ENCODE results near the gene B3GALT6. TPM values are rescaled to one million over a fixed set of nuclear protein-coding genes. Genes with fewer than 3 reads are reported as not detected.
"Not testable (repeated sequence)": the region's sequence is repeated elsewhere in the genome, so short reads cannot be mapped to it uniquely, and the experiment has no call there.

B3GALT6 gene
- total RNA-seq, 2 donors from 2014 or later, result 24.8 to 31.5 TPM

DNA sequence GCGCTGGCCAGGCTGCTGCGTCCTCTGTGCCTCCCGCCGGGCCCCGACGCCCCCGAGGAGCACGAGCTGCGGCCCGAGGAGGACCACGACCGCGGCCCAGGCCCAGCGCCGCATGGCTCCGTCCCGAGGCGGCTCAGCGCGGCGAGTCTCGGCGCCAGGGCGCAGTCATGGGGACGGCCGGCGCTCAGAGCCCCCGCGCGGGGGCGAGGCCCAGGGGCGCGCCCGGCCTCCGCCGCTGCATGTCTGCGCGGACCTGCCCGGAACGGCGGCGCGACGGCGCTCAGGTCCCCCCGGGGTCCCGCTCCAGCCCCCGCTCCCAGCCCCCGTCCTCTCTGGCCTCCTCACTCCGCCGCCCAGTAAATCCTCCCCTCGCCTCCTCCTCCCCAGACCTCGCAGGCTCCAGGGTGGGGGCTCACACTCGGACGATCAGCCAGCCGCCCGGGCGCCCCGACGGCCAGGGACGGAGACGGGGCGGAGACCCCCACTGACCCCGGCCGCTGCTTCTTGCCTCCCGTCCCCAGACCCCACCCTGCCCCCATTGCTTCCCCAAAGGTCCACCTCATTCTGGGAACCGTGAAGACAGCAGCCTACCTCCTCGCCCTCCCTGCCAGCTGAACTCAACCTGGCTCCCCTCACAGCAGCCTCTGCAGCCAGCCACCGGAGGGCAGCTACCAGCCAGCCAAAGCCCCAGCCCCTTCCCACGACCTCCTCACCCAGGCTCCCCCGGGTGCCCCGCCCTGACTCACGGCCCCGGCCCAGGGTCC lies 14.7 kb downstream of the B3GALT6 start, which contains the start of gene C1QTNF12:
C1QTNF12 (minus strand) TSS at position 146 of the 764 bp plus-strand sequence; CDS start at position 114, 32 bp downstream.
- H3K27me3 ChIP-seq (ENCODE audit: control insufficient read depth, insufficient read depth, low read length, poor library complexity, severe bottlenecking), result peaks cover 12% of the 10 kb centered on the region
- no peak within 1 kb of the TSS for H3K27ac Mint-ChIP-seq
- H3K9me3 ChIP-seq (ENCODE audit: control insufficient read depth, low read length), result no peaks in the 10 kb centered on the region
- TF ChIP-seq, protein P1, sequence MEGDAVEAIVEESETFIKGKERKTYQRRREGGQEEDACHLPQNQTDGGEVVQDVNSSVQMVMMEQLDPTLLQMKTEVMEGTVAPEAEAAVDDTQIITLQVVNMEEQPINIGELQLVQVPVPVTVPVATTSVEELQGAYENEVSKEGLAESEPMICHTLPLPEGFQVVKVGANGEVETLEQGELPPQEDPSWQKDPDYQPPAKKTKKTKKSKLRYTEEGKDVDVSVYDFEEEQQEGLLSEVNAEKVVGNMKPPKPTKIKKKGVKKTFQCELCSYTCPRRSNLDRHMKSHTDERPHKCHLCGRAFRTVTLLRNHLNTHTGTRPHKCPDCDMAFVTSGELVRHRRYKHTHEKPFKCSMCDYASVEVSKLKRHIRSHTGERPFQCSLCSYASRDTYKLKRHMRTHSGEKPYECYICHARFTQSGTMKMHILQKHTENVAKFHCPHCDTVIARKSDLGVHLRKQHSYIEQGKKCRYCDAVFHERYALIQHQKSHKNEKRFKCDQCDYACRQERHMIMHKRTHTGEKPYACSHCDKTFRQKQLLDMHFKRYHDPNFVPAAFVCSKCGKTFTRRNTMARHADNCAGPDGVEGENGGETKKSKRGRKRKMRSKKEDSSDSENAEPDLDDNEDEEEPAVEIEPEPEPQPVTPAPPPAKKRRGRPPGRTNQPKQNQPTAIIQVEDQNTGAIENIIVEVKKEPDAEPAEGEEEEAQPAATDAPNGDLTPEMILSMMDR (conservative IDR thresholded peaks at IDR 0.05), result peak; percentile 9
- no peak within 1 kb of the TSS for H3K4me3 ChIP-seq (ENCODE audit: low read length)
- H3K9ac ChIP-seq (ENCODE audit: extremely low read depth, low read length, poor library complexity, severe bottlenecking), result no peak within 1 kb of the TSS
- H3K36me3 Mint-ChIP-seq (ENCODE audit: low read depth), result peaks cover 3% of the 10 kb centered on the region
- 31 to 38% methylated on average over 15 to 74 of the region's 74 CpGs for WGBS, 2 experiments (ENCODE audit: insufficient coverage in 1 of 2, insufficient read length in 1 of 2)
- peak within 1 kb of the TSS; percentile 15 for H3K4me3 Mint-ChIP-seq
- no peak within 1 kb of the TSS for H3K27ac ChIP-seq (ENCODE audit: low read depth, low read length)
- no peaks in the 10 kb centered on the region for H3K9me3 Mint-ChIP-seq
- no peaks in the 10 kb centered on the region for H3K4me1 Mint-ChIP-seq
- H3K36me3 ChIP-seq (ENCODE audit: control insufficient read depth, insufficient read depth, low read length), result no peaks in the 10 kb centered on the region
- H3K4me1 ChIP-seq (ENCODE audit: control insufficient read depth, insufficient read depth, low read length), result no peaks in the 10 kb centered on the region
- H3K27me3 Mint-ChIP-seq (ENCODE audit: insufficient read depth), result peaks cover 1% of the 10 kb centered on the region
- peak; percentile 81 for DNase-seq

DNA sequence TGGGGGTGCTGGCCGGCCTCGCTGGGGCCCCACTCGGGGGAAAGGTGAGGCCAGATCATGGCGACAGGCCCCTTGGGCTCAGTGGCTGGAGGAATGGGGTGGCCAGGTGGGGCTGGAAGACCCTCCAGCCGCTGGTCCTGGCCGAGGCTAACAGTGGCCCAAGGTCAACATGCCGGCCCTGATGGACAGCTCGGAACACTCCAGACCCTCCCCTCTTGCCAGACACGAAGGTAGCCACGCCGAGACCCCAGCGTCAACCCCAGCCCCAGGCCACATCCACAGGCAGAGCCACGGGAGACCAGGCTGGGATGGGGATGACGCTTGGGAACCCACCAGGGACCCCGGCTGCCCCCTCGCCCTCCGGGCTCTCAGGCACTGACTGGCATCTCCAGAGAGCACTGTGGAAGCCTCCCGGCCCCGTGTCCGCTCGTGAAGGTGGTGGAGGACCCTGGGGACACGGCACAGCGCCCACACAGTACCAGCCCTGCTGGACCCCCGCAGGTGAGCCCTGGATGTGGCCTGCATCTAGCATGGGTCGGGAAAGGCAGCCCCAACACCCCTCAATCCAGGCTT lies 15.4 kb downstream of the B3GALT6 start:
- Histone ChIP-seq H3K4me1 (ENCODE audit: control insufficient read depth, insufficient read depth, low read length) (no peaks in the 10 kb centered on the region), H3K9me3 (ENCODE audit: control insufficient read depth, low read length) (no peaks in the 10 kb centered on the region), H3K9ac (ENCODE audit: extremely low read depth, low read length, poor library complexity, severe bottlenecking) (no peak overlapping the region), H3K4me3 (ENCODE audit: low read length) (no peak overlapping the region), H3K27me3 (ENCODE audit: control insufficient read depth, insufficient read depth, low read length, poor library complexity, severe bottlenecking) (peaks cover 12% of the 10 kb centered on the region), H3K27ac (ENCODE audit: low read depth, low read length) (no peak overlapping the region), H3K36me3 (ENCODE audit: control insufficient read depth, insufficient read depth, low read length) (peaks cover 4% of the 10 kb centered on the region)
- no peaks in the 10 kb centered on the region for H3K4me1 Mint-ChIP-seq
- peak overlapping the region; percentile 15 for H3K4me3 Mint-ChIP-seq
- peaks cover 1% of the 10 kb centered on the region for H3K27me3 Mint-ChIP-seq (ENCODE audit: insufficient read depth)
- DNase-seq, result no peak
- TF ChIP-seq, protein P1 (conservative IDR thresholded peaks at IDR 0.05), result no peak
- peaks cover 8% of the 10 kb centered on the region for H3K36me3 Mint-ChIP-seq (ENCODE audit: low read depth)
- H3K27ac Mint-ChIP-seq, result no peak overlapping the region
- no peaks in the 10 kb centered on the region for H3K9me3 Mint-ChIP-seq
- 71 to 87% methylated on average over 7 to 25 of the region's 25 CpGs for WGBS, 2 experiments (ENCODE audit: insufficient coverage in 1 of 2, insufficient read length in 1 of 2)

DNA sequence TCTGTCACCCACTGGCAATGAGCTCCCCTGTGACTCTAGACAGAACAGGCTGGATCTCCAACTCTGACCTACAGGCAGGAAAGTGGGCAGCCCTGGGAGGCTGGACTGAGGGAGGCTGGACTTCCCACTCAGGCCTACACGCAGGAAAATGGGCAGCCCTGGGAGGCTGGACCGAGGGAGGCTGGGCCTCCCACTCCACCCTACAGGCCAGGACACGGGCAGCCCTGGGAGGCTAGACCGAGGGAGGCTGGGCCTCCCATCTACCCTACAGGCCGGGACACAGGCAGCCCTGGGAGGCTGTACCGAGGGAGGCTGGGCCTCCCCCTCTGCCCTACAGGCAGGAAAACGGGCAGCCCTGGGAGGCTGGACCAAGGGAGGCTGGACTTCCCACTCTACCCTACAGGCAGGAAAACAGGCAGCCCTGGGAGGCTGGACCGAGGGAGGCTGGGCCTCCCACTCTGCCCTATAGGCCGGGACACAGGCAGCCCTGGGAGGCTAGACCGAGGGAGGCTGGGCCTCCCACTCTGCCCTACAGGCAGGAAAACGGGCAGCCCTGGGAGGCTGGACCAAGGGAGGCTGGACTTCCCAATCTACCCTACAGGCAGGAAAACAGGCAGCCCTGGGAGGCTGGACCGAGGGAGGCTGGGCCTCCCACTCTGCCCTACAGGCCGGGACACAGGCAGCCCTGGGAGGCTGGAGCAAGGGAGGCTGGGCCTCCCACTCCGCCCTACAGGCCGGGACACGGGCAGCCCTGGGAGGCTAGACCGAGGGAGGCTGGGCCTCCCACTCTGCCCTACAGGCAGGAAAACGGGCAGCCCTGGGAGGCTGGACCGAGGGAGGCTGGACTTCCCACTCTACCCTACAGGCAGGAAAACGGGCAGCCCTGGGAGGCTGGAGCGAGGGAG lies 16.2 kb downstream of the B3GALT6 start:
- not testable (repeated sequence) for H3K9me3 ChIP-seq (ENCODE audit: control insufficient read depth, low read length); H3K27me3 Mint-ChIP-seq (ENCODE audit: insufficient read depth); H3K36me3 ChIP-seq (ENCODE audit: control insufficient read depth, insufficient read depth, low read length); DNase-seq; H3K27ac Mint-ChIP-seq; H3K27ac ChIP-seq (ENCODE audit: low read depth, low read length); H3K9me3 Mint-ChIP-seq; H3K4me1 ChIP-seq (ENCODE audit: control insufficient read depth, insufficient read depth, low read length); H3K4me3 Mint-ChIP-seq; H3K4me1 Mint-ChIP-seq; H3K9ac ChIP-seq (ENCODE audit: extremely low read depth, low read length, poor library complexity, severe bottlenecking); H3K4me3 ChIP-seq (ENCODE audit: low read length)
- H3K36me3 Mint-ChIP-seq (ENCODE audit: low read depth), result peaks cover 16% of the 10 kb centered on the region
- WGBS, 2 experiments (ENCODE audit: insufficient coverage in 1 of 2, insufficient read length in 1 of 2), result 90 to 91% methylated on average over 7 to 20 of the region's 21 CpGs
- peaks cover 12% of the 10 kb centered on the region for H3K27me3 ChIP-seq (ENCODE audit: control insufficient read depth, insufficient read depth, low read length, poor library complexity, severe bottlenecking)

Measured in endodermal cell (in vitro differentiated cells).